Peyer's patch (tissue), 4 donors: ENCODE measurements around the gene RNU5D-1. TPM values are rescaled to one million over a fixed set of nuclear protein-coding genes. Genes with fewer than 3 reads are reported as not detected.
A peak's percentile ranks its signal among the peaks of the same experiment; 100 is the strongest.

Source experiments
- DNase-seq, 3 donors: peaks; one replicate each; pipeline ENCODE4 v3.0.0-alpha.2; 2017 to 2019
- H3K27ac ChIP-seq, 4 donors: fragments of 200-600 bp; sonication (generic); one replicate each; pipeline ENCODE4 v1.5.1; 2016 to 2019
- H3K27me3 ChIP-seq, 2 donors: fragments of 200-600 bp; sonication (generic); one replicate each; pipeline ENCODE4 v1.5.1; 2019
- H3K36me3 ChIP-seq, 3 donors: fragments of 200-600 bp; sonication (generic); one replicate each; pipeline ENCODE4 v1.5.1; 2016 to 2019
- H3K4me1 ChIP-seq, 4 donors: fragments of 200-600 bp; sonication (generic); one replicate each; pipeline ENCODE4 v1.5.1; 2016 to 2019
- H3K4me3 ChIP-seq, 4 donors: fragments of 200-600 bp; sonication (generic); 1 replicate in 3 of 4; 2 replicates in 1 of 4; pipeline ENCODE4 v1.5.1; 2016 to 2019; ENCODE audit warnings: mild to moderate bottlenecking in 1 of 4
- H3K9me3 ChIP-seq, 4 donors: fragments of 200-600 bp; sonication (generic); one replicate each; pipeline ENCODE4 v1.5.1; 2016 to 2019; ENCODE audit warnings: mild to moderate bottlenecking in 1 of 4
- CTCF ChIP-seq, 6 experiments: fragments of 450-650 bp in 4 of 6; fragments of 200-600 bp in 2 of 6; sonication (generic) in 1 of 6; IDR thresholded peaks; one replicate each; pipeline ENCODE4 v1.5.1; 2017 to 2019; ENCODE audit warnings: antibody characterized with exemption in 6 of 6, mild to moderate bottlenecking in 3 of 6, moderate library complexity in 1 of 6
- POLR2A ChIP-seq, 2 donors: fragments of 450-650 bp; IDR thresholded peaks; one replicate each; pipeline ENCODE4 v1.5.1; 2017; ENCODE audit warnings: antibody characterized with exemption in 2 of 2, mild to moderate bottlenecking in 2 of 2, moderate library complexity in 2 of 2
- total RNA-seq, 4 donors: library from RNA; depleted of rRNA; stranded (reverse); fragments of >200 nt; gene quantifications; one replicate each; pipeline ENCODE4 v1.1.0, GENCODE V29; 2016

Gene RNU5D-1
- total RNA-seq, 4 donors from 2014 or later, result not detected

- no peaks in the 10 kb centered on the region for H3K9me3 ChIP-seq
- H3K27me3 ChIP-seq, result no peaks in the 10 kb centered on the region
- TF ChIP-seq CTCF (IDR thresholded peaks at IDR 0.05) (no peak), POLR2A (IDR thresholded peaks at IDR 0.05) (no peak)
- no peak for DNase-seq
- H3K4me1 ChIP-seq, result peaks cover 0 to 10% (median 5%) of the 10 kb centered on the region in 4 donors
- H3K27ac ChIP-seq, result no peak overlapping the region
- H3K4me3 ChIP-seq, result no peak overlapping the region
- no peaks in the 10 kb centered on the region for H3K36me3 ChIP-seq
Observed at GRCh38 chr1:44698138-44698537, 32.8 kb downstream of the RNU5D-1 start.

- TF ChIP-seq POLR2A (IDR thresholded peaks at IDR 0.05), result no peak
- H3K4me1 ChIP-seq, result peaks cover 0 to 10% (median 5%) of the 10 kb centered on the region in 4 donors
- no peaks in the 10 kb centered on the region for H3K27me3 ChIP-seq
- no peaks in the 10 kb centered on the region for H3K36me3 ChIP-seq
- peak in 2 of 3 donors; percentile 65 to 73 for DNase-seq
- no peaks in the 10 kb centered on the region for H3K9me3 ChIP-seq
- peak overlapping the region in 1 of 4 donors; percentile 57 for H3K27ac ChIP-seq
- H3K4me3 ChIP-seq, result no peak overlapping the region
Observed at GRCh38 chr1:44696789-44697345, 34.1 kb downstream of the RNU5D-1 start.

GRCh38 chr1:44696101-44696500, 34.9 kb downstream of the RNU5D-1 start:
- no peak for DNase-seq
- TF ChIP-seq CTCF (IDR thresholded peaks at IDR 0.05) (no peak), POLR2A (IDR thresholded peaks at IDR 0.05) (no peak)
- no peaks in the 10 kb centered on the region for H3K36me3 ChIP-seq
- H3K4me3 ChIP-seq, result no peak overlapping the region
- H3K27ac ChIP-seq, result no peak overlapping the region
- peaks cover 0 to 10% (median 5%) of the 10 kb centered on the region in 4 donors for H3K4me1 ChIP-seq
- no peaks in the 10 kb centered on the region for H3K27me3 ChIP-seq
- no peaks in the 10 kb centered on the region for H3K9me3 ChIP-seq

GRCh38 chr1:44695671-44696070, 35.3 kb downstream of the RNU5D-1 start:
- peaks cover 0 to 10% (median 5%) of the 10 kb centered on the region in 4 donors for H3K4me1 ChIP-seq
- TF ChIP-seq POLR2A (IDR thresholded peaks at IDR 0.05) (no peak), CTCF (IDR thresholded peaks at IDR 0.05) (no peak)
- no peaks in the 10 kb centered on the region for H3K9me3 ChIP-seq
- H3K36me3 ChIP-seq, result no peaks in the 10 kb centered on the region
- no peak overlapping the region for H3K27ac ChIP-seq
- H3K4me3 ChIP-seq, result no peak overlapping the region
- no peaks in the 10 kb centered on the region for H3K27me3 ChIP-seq
- DNase-seq, result no peak

- Histone ChIP-seq H3K36me3 (no peaks in the 10 kb centered on the region), H3K27ac (peak overlapping the region in 1 of 4 donors; percentile 50), H3K4me3 (no peak overlapping the region), H3K4me1 (peaks cover 0 to 10% (median 5%) of the 10 kb centered on the region in 4 donors), H3K9me3 (no peaks in the 10 kb centered on the region), H3K27me3 (no peaks in the 10 kb centered on the region)
- peak in 2 of 3 donors; percentile 79 to 81 for DNase-seq
- TF ChIP-seq CTCF (IDR thresholded peaks at IDR 0.05) (no peak), POLR2A (IDR thresholded peaks at IDR 0.05) (no peak)
Observed at GRCh38 chr1:44694863-44695478, 36.0 kb downstream of the RNU5D-1 start.

- no peak for TF ChIP-seq CTCF (IDR thresholded peaks at IDR 0.05)
- peaks cover 0 to 10% (median 5%) of the 10 kb centered on the region in 4 donors for H3K4me1 ChIP-seq
Observed at GRCh38 chr1:44693900-44694299, 37.1 kb downstream of the RNU5D-1 start.

More at GRCh38 chr1:44693900-44694299, 37.1 kb downstream of the RNU5D-1 start:
- Histone ChIP-seq H3K27me3 (no peaks in the 10 kb centered on the region), H3K9me3 (no peaks in the 10 kb centered on the region), H3K36me3 (no peaks in the 10 kb centered on the region), H3K27ac (no peak overlapping the region), H3K4me3 (no peak overlapping the region)
- DNase-seq, result no peak
